Measurements from ENCODE around the gene NUDT9. TPM values are rescaled to one million over a fixed set of nuclear protein-coding genes. Genes with fewer than 3 reads are reported as not detected.

The NUDT9 gene
- total and polyA plus RNA-seq, 2 donors (not counting 1 experiment from before 2014, with no cell fraction given), result 18.8 to 29.2 TPM

GRCh38 chr4:87498446-87498900 is 76.1 kb downstream of the NUDT9 start:
- peak; percentile 43 to 86 for DNase-seq (ENCODE audit: low read depth in 2 of 2)
- no peaks in the 10 kb centered on the region for H3K79me2 ChIP-seq (ENCODE audit: control insufficient read depth, insufficient read depth, low read length)
- peak overlapping the region; percentile 80 for H2AFZ ChIP-seq (ENCODE audit: low read length)
- no peaks in the 10 kb centered on the region for H3K36me3 ChIP-seq (ENCODE audit: control insufficient read depth, insufficient read depth, low read length)
- H4K20me1 ChIP-seq (ENCODE audit: control insufficient read depth, extremely low read depth, insufficient read depth, low read length), result no peaks in the 10 kb centered on the region
- H3K9me3 ChIP-seq (ENCODE audit: control insufficient read depth, insufficient read depth, low read depth, low read length), result no peaks in the 10 kb centered on the region
- H3K4me2 ChIP-seq (ENCODE audit: extremely low read depth, insufficient read depth, low read length), result peak overlapping the region; percentile 90
- no peak overlapping the region for H3K9ac ChIP-seq (ENCODE audit: insufficient read depth, low read length)
- peaks cover 8% of the 10 kb centered on the region for H3K4me1 ChIP-seq (ENCODE audit: control insufficient read depth, extremely low read depth, insufficient read depth, low read length)
- TF ChIP-seq CTCF (conservative IDR thresholded peaks at IDR 0.05 in 1 of 2, IDR thresholded peaks at IDR 0.05 in 1 of 2; ENCODE audit: low read depth in 1 of 2, low read length in 2 of 2) (no peak), EZH2 (IDR thresholded peaks at IDR 0.05; ENCODE audit: low read length, missing control alignments) (no peak)
- peak overlapping the region; percentile 37 for H3K27ac ChIP-seq (ENCODE audit: insufficient read depth, low read length)
- H3K4me3 ChIP-seq (replicated peaks in 1 of 4; ENCODE audit: control extremely low read depth in 1 of 4, insufficient read depth in 1 of 4, low read depth in 3 of 4, low read length in 4 of 4), result peak overlapping the region; percentile 38 to 48 (median 42)
- H3K27me3 ChIP-seq (ENCODE audit: control insufficient read depth, insufficient read depth, low read length), result no peaks in the 10 kb centered on the region

GRCh38 chr4:87499403-87500091 is 77.2 kb downstream of the NUDT9 start:
- no peaks in the 10 kb centered on the region for H4K20me1 ChIP-seq (ENCODE audit: control insufficient read depth, extremely low read depth, insufficient read depth, low read length)
- H3K27me3 ChIP-seq (ENCODE audit: control insufficient read depth, insufficient read depth, low read length), result no peaks in the 10 kb centered on the region
- TF ChIP-seq EZH2 (IDR thresholded peaks at IDR 0.05; ENCODE audit: low read length, missing control alignments), result no peak
- TF ChIP-seq CTCF (conservative IDR thresholded peaks at IDR 0.05 in 1 of 2, IDR thresholded peaks at IDR 0.05 in 1 of 2; ENCODE audit: low read depth in 1 of 2, low read length in 2 of 2), result no peak
- no peak overlapping the region for H3K4me2 ChIP-seq (ENCODE audit: extremely low read depth, insufficient read depth, low read length)
- H3K27ac ChIP-seq (ENCODE audit: insufficient read depth, low read length), result no peak overlapping the region
- H3K4me3 ChIP-seq (replicated peaks in 1 of 4; ENCODE audit: control extremely low read depth in 1 of 4, insufficient read depth in 1 of 4, low read depth in 3 of 4, low read length in 4 of 4), result no peak overlapping the region
- no peaks in the 10 kb centered on the region for H3K36me3 ChIP-seq (ENCODE audit: control insufficient read depth, insufficient read depth, low read length)
- H3K4me1 ChIP-seq (ENCODE audit: control insufficient read depth, extremely low read depth, insufficient read depth, low read length), result peaks cover 8% of the 10 kb centered on the region
- no peaks in the 10 kb centered on the region for H3K9me3 ChIP-seq (ENCODE audit: control insufficient read depth, insufficient read depth, low read depth, low read length)
- no peaks in the 10 kb centered on the region for H3K79me2 ChIP-seq (ENCODE audit: control insufficient read depth, insufficient read depth, low read length)
- no peak overlapping the region for H3K9ac ChIP-seq (ENCODE audit: insufficient read depth, low read length)
- no peak for DNase-seq (ENCODE audit: low read depth in 2 of 2)
- H2AFZ ChIP-seq (ENCODE audit: low read length), result no peak overlapping the region

GRCh38 chr4:87500092-87500462 is 77.7 kb downstream of the NUDT9 start:
- Histone ChIP-seq H4K20me1 (ENCODE audit: control insufficient read depth, extremely low read depth, insufficient read depth, low read length) (no peaks in the 10 kb centered on the region), H3K4me1 (ENCODE audit: control insufficient read depth, extremely low read depth, insufficient read depth, low read length) (peaks cover 8% of the 10 kb centered on the region), H3K4me3 (replicated peaks in 1 of 4; ENCODE audit: control extremely low read depth in 1 of 4, insufficient read depth in 1 of 4, low read depth in 3 of 4, low read length in 4 of 4) (no peak overlapping the region), H3K27me3 (ENCODE audit: control insufficient read depth, insufficient read depth, low read length) (no peaks in the 10 kb centered on the region), H2AFZ (ENCODE audit: low read length) (peak overlapping the region; percentile 38), H3K36me3 (ENCODE audit: control insufficient read depth, insufficient read depth, low read length) (no peaks in the 10 kb centered on the region), H3K27ac (ENCODE audit: insufficient read depth, low read length) (no peak overlapping the region), H3K9me3 (ENCODE audit: control insufficient read depth, insufficient read depth, low read depth, low read length) (no peaks in the 10 kb centered on the region), H3K9ac (ENCODE audit: insufficient read depth, low read length) (no peak overlapping the region), H3K4me2 (ENCODE audit: extremely low read depth, insufficient read depth, low read length) (no peak overlapping the region), H3K79me2 (ENCODE audit: control insufficient read depth, insufficient read depth, low read length) (no peaks in the 10 kb centered on the region)
- TF ChIP-seq CTCF (conservative IDR thresholded peaks at IDR 0.05 in 1 of 2, IDR thresholded peaks at IDR 0.05 in 1 of 2; ENCODE audit: low read depth in 1 of 2, low read length in 2 of 2), result no peak
- TF ChIP-seq EZH2 (IDR thresholded peaks at IDR 0.05; ENCODE audit: low read length, missing control alignments), result no peak
- no peak for DNase-seq (ENCODE audit: low read depth in 2 of 2)

Measured in fibroblast of lung (primary cell).